Gastroesophageal sphincter (tissue), 4 donors: ENCODE results near the gene RFX4. TPM values are rescaled to one million over a fixed set of nuclear protein-coding genes. Genes with fewer than 3 reads are reported as not detected.
"Not testable (repeated sequence)": the region's sequence is repeated elsewhere in the genome, so short reads cannot be mapped to it uniquely, and the experiment has no call there.

Experiments used
- ATAC-seq: fragments of 150-250 bp; one replicate; pipeline ENCODE4 v1.9.1; 2016; ENCODE audit warnings: mild to moderate bottlenecking, moderate library complexity
- H3K27ac ChIP-seq, 4 donors: fragments of 200-600 bp; sonication (generic) in 3 of 4; 1 replicate in 3 of 4; 2 replicates in 1 of 4; pipeline ENCODE4 v1.5.1; 2016 to 2019
- H3K27me3 ChIP-seq: fragments of 200-600 bp; sonication (generic); one replicate; pipeline ENCODE4 v1.5.1; 2019
- H3K36me3 ChIP-seq, 2 donors: fragments of 200-600 bp; sonication (generic); one replicate each; pipeline ENCODE4 v1.5.1; 2019; ENCODE audit warnings: control low read depth in 1 of 2
- H3K4me1 ChIP-seq, 3 donors: fragments of 200-600 bp; sonication (generic); 1 replicate in 2 of 3; 2 replicates in 1 of 3; pipeline ENCODE4 v1.5.1; 2016 to 2019; ENCODE audit warnings: control low read depth in 2 of 3
- H3K4me3 ChIP-seq, 2 donors: fragments of 200-600 bp; sonication (generic); one replicate each; pipeline ENCODE4 v1.5.1; 2019; ENCODE audit warnings: mild to moderate bottlenecking in 1 of 2, moderate library complexity in 1 of 2
- H3K9me3 ChIP-seq, 3 donors: fragments of 200-600 bp; sonication (generic); one replicate each; pipeline ENCODE4 v1.5.1; 2017 to 2019; ENCODE audit warnings: control low read depth in 2 of 3
- EP300 ChIP-seq: sonication (generic); formaldehyde crosslinking; IDR thresholded peaks from one replicate; pipeline ENCODE4 v1.6.1; 2017; ENCODE audit warnings: antibody characterized with exemption, mild to moderate bottlenecking
- POLR2A ChIP-seq, 2 donors: fragments of 450-650 bp; IDR thresholded peaks; one replicate each; pipeline ENCODE4 v1.6.1; 2017; ENCODE audit warnings: antibody characterized with exemption in 2 of 2, mild to moderate bottlenecking in 2 of 2, moderate library complexity in 1 of 2
- POLR2AphosphoS5 ChIP-seq: sonication (generic); formaldehyde crosslinking; IDR thresholded peaks from one replicate; pipeline ENCODE4 v1.6.1; 2017; ENCODE audit warnings: antibody characterized with exemption
- WGBS, 2 donors: methylation state at CpG; one replicate each; pipeline ENCODE4 v1.1.5; 2018; ENCODE audit warnings: low coverage in 1 of 2; 5-methylcytosine and 5-hydroxymethylcytosine counted together
- total RNA-seq, 4 donors: library from RNA; depleted of rRNA; stranded (reverse); fragments of >200 nt; gene quantifications; one replicate each; pipeline ENCODE4 v1.1.0, GENCODE V29; 2016
- TF ChIP-seq, protein P1 (sequence below), 4 experiments: fragments of 200-600 bp in 2 of 4; fragments of 450-650 bp in 2 of 4; sonication (generic) in 1 of 4; IDR thresholded peaks; one replicate each; pipeline ENCODE4 v1.5.1; 2017 to 2019; ENCODE audit warnings: antibody characterized with exemption in 4 of 4, mild to moderate bottlenecking in 2 of 4, moderate library complexity in 2 of 4

Gene RFX4
- total RNA-seq, 4 donors from 2014 or later: not detected

DNA sequence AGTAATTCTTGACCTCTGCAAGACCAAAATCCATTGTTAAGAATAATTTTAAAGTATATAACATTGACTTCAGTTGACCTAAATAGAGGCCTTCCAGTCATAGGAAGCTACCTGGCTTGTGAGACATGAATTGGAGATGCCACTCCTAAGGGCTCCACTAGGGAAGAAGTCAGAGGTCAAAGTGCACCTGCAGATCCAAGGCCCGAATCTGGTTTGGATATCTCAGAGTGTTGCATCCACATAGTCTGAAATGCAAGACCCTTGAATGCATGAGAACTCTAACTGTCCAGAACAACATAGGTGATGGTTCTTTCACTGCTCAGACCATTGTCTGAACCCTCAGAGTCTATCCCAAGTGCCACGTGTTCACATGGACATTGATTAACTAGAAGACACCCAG is 22.4 kb downstream of the RFX4 start:
- WGBS, 2 donors: 29 to 79% methylated on average over 1 to 2 of the region's 2 CpGs

GRCh38 chr12:106620588-106620987 is 37.8 kb downstream of the RFX4 start:
- peaks cover 0 to 14% (median 0%) of the 10 kb centered on the region in 3 donors for H3K9me3 ChIP-seq
- 93 to 97% methylated on average over 5 of the region's 5 CpGs for WGBS, 2 donors
- H3K36me3 ChIP-seq, ATAC-seq, H3K27ac ChIP-seq, H3K4me3 ChIP-seq, H3K27me3 ChIP-seq, H3K4me1 ChIP-seq: not testable (repeated sequence)

More for the DNA sequence above, 22.4 kb downstream of the RFX4 start:
- Histone ChIP-seq H3K9me3 (peaks cover 0 to under 1% (median 0%) of the 10 kb centered on the region in 3 donors), H3K4me1 (no peaks in the 10 kb centered on the region), H3K27me3 (peaks cover 22% of the 10 kb centered on the region), H3K27ac (no peak overlapping the region), H3K4me3 (no peak overlapping the region), H3K36me3 (no peaks in the 10 kb centered on the region)
- TF ChIP-seq EP300 (no peak), POLR2A (IDR thresholded peaks at IDR 0.05) (no peak), POLR2AphosphoS5 (no peak)
- TF ChIP-seq, protein P1, sequence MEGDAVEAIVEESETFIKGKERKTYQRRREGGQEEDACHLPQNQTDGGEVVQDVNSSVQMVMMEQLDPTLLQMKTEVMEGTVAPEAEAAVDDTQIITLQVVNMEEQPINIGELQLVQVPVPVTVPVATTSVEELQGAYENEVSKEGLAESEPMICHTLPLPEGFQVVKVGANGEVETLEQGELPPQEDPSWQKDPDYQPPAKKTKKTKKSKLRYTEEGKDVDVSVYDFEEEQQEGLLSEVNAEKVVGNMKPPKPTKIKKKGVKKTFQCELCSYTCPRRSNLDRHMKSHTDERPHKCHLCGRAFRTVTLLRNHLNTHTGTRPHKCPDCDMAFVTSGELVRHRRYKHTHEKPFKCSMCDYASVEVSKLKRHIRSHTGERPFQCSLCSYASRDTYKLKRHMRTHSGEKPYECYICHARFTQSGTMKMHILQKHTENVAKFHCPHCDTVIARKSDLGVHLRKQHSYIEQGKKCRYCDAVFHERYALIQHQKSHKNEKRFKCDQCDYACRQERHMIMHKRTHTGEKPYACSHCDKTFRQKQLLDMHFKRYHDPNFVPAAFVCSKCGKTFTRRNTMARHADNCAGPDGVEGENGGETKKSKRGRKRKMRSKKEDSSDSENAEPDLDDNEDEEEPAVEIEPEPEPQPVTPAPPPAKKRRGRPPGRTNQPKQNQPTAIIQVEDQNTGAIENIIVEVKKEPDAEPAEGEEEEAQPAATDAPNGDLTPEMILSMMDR (IDR thresholded peaks at IDR 0.05): no peak
- no peak for ATAC-seq

DNA sequence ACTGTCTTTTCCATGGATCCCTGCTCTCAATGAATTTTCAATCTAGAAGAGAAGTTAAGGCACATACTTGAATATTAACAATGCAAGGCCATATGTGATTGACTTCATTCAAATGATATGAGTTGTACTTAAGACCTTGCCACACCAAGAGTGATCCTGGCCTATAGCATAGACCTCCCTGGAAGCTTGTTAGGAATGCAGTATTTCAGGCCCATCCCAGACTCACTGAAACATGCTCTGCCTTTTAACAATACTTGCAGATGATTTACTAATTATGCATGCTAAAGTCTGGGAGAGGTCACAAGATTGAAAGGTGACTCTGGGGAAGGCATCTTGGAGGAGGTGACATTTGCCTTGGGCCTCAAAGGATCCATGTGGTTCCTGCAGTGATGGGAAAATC is 43.2 kb downstream of the RFX4 start:
- Histone ChIP-seq H3K4me3 (no peak overlapping the region), H3K27ac (no peak overlapping the region), H3K36me3 (no peaks in the 10 kb centered on the region), H3K4me1 (no peaks in the 10 kb centered on the region), H3K9me3 (peaks cover 0 to 4% (median 0%) of the 10 kb centered on the region in 3 donors), H3K27me3 (peaks cover 4% of the 10 kb centered on the region)
- no peak for ATAC-seq
- TF ChIP-seq POLR2A (IDR thresholded peaks at IDR 0.05): no peak
- TF ChIP-seq, protein P1 (IDR thresholded peaks at IDR 0.05): no peak
- TF ChIP-seq EP300: no peak
- no peak for TF ChIP-seq POLR2AphosphoS5

DNA sequence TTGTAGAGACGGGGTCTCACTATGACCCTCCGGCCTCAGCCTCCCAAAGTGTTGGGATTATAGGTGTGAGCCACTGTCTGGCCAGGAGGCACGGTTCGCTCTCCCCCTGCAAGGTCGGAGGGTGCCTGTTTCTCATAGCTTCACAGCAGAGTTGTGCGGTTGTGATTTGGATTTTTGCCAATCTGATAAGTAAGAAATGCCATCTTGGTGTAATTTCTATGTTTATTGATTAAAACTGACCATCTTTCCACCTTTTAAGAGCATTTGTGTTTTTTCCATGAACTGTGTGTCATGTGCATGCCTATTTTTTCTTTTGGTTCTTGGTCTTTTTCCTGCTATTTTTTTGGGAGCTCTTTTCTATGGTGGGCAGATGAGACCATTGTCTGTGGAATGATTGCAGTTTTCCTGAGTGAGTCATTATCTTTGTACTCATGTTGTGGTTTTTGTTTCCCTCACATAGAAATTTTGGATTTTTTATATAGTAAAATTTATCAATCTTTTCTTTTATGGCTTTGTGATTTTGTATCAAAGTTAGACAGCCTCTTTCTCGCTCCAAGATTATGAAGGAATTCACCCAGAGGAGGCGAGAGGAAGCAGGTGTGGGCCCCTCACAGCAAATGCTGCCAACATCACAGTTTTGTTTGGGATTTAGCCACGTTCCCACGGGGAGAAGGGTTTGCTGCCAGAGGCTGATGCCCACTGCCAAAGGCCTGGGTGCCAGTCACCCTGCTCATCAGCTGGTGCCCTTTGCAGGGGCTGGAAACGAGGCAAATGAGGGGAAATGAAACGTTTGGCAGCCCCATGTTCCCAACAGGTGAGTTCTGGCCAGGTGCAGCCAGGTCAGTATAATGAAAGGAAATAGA is 47.2 kb downstream of the RFX4 start:
- H3K36me3 ChIP-seq: no peaks in the 10 kb centered on the region
- H3K27ac ChIP-seq: no peak overlapping the region
- TF ChIP-seq, protein P1 (IDR thresholded peaks at IDR 0.05): no peak
- no peak for TF ChIP-seq EP300
- TF ChIP-seq POLR2AphosphoS5: no peak
- no peak for TF ChIP-seq POLR2A (IDR thresholded peaks at IDR 0.05)
- H3K4me1 ChIP-seq: no peaks in the 10 kb centered on the region
- no peaks in the 10 kb centered on the region for H3K9me3 ChIP-seq
- H3K27me3 ChIP-seq: peaks cover 4% of the 10 kb centered on the region
- H3K4me3 ChIP-seq: no peak overlapping the region
- 47 to 76% methylated on average over 7 to 12 of the region's 12 CpGs for WGBS, 2 donors
- ATAC-seq: no peak

DNA sequence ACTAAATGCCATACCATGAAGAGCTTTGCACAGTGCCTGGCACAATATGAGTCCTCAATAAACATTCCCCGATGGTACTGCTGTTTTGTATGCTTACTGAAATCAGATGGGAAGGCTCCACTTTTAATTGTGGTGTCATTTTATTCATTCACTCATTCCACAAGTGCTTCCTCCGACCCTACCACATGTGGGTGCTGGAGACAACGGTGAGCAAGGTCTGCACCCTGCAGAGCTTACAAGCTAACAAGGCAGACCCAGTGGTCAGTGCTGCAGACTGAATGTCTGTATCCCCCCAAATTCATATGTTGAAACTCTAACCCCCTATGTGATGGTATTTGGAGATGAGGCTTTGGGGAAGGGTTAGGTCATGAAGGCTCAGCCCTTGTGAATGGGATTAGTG is 48.3 kb downstream of the RFX4 start:
- no peaks in the 10 kb centered on the region for H3K36me3 ChIP-seq
- WGBS, 2 donors: 65 to 72% methylated on average over 2 to 3 of the region's 3 CpGs
- no peak for TF ChIP-seq POLR2AphosphoS5
- no peak for TF ChIP-seq EP300
- TF ChIP-seq POLR2A (IDR thresholded peaks at IDR 0.05): no peak
- TF ChIP-seq, protein P1 (IDR thresholded peaks at IDR 0.05): no peak
- no peak overlapping the region for H3K4me3 ChIP-seq
- no peaks in the 10 kb centered on the region for H3K9me3 ChIP-seq
- H3K4me1 ChIP-seq: no peaks in the 10 kb centered on the region
- H3K27ac ChIP-seq: no peak overlapping the region
- no peak for ATAC-seq
- peaks cover 7% of the 10 kb centered on the region for H3K27me3 ChIP-seq
